Lower leg skin (tissue), 3 donors: Measurements from ENCODE around the gene XYLT1.

ENCODE experiments used
- CTCF ChIP-seq, 3 donors: fragments of 450-650 bp; IDR thresholded peaks; one replicate each; pipeline ENCODE4 v1.5.1; 2016; ENCODE audit warnings: antibody characterized with exemption in 3 of 3, mild to moderate bottlenecking in 3 of 3, moderate library complexity in 2 of 3
- POLR2A ChIP-seq, 2 donors: fragments of 450-650 bp; IDR thresholded peaks; one replicate each; pipeline ENCODE4 v1.6.1; 2016 to 2017; ENCODE audit warnings: antibody characterized with exemption in 2 of 2, mild to moderate bottlenecking in 1 of 2, moderate library complexity in 1 of 2

DNA sequence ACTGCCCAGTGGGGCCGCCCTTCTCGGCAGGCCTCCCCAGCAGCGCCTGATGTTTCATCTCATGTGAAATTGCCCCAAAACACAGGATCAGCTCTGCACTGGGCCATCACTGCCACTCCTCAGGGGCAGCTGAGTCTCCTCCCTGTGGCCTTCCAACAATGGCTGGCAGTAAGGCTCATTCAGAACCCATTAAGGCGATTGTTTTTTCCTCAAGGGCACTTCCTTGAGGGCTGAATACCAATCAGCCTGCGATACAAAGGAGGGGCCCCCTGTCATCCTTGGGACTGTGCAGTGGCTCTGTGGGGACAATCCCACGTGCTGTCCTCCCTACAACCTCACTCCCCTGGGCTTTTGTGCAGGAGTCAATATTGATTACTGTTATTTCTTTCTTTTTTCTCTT, 47.5 kb downstream of the XYLT1 start:
- TF ChIP-seq CTCF (IDR thresholded peaks at IDR 0.05) (no peak), POLR2A (IDR thresholded peaks at IDR 0.05) (no peak)
